ENCODE measurements around the gene RPS27. TPM values are rescaled to one million over a fixed set of nuclear protein-coding genes. Genes with fewer than 3 reads are reported as not detected.

RPS27 gene
- polyA plus RNA-seq, 1 donor from 2014 or later: 2,235 TPM

DNA sequence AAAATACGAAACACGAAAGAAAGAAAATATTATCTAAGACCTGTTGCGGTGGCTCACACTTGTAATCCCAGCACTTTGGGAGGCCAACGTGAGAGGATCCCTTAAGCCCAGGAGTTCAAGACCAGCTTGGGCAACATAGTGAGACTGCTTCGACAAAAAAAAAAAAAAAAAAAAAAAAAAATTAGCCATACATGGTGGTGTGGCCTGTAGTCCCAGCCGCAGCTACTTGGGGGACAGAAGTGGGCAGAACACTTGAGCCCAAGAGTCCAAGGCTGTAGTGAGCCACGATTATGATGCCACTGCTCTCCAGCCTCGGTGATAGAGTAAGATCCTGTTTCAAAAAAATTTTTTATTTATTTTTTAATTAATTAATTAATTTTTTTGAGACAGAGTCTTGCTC is 2.9 kb upstream of the RPS27 start:
- no peaks in the 10 kb centered on the region for H3F3A ChIP-seq (ENCODE audit: insufficient read depth, low read length, poor library complexity, severe bottlenecking)
- no peak overlapping the region for H3K4me2 ChIP-seq (ENCODE audit: low read length)
- no peaks in the 10 kb centered on the region for H3K27me3 ChIP-seq (ENCODE audit: insufficient read depth, low read depth, low read length)
- H4K20me1 ChIP-seq (ENCODE audit: insufficient read depth): no peaks in the 10 kb centered on the region
- no peak overlapping the region for H3K4me3 ChIP-seq (ENCODE audit: low read length)
- peaks cover 2% of the 10 kb centered on the region for H3K36me3 ChIP-seq (ENCODE audit: insufficient read depth, low read length)
- no peak overlapping the region for H2AFZ ChIP-seq (ENCODE audit: low read depth, low read length)
- no peaks in the 10 kb centered on the region for H3K9me2 ChIP-seq (ENCODE audit: insufficient read depth, low read length)
- no peaks in the 10 kb centered on the region for H3K9me3 ChIP-seq (ENCODE audit: low read length)
- no peak overlapping the region for H3K27ac ChIP-seq (ENCODE audit: low read length)
- H3K9ac ChIP-seq (ENCODE audit: low read length): no peak overlapping the region
- TF ChIP-seq RAD21 (conservative IDR thresholded peaks at IDR 0.05) (no peak), POLR2AphosphoS5 (IDR thresholded peaks at IDR 0.05) (no peak), REST (IDR thresholded peaks at IDR 0.05; ENCODE audit: borderline replicate concordance) (no peak)
- peaks cover 15% of the 10 kb centered on the region for H3K79me2 ChIP-seq (replicated peaks; ENCODE audit: insufficient read depth, low read length)

DNA sequence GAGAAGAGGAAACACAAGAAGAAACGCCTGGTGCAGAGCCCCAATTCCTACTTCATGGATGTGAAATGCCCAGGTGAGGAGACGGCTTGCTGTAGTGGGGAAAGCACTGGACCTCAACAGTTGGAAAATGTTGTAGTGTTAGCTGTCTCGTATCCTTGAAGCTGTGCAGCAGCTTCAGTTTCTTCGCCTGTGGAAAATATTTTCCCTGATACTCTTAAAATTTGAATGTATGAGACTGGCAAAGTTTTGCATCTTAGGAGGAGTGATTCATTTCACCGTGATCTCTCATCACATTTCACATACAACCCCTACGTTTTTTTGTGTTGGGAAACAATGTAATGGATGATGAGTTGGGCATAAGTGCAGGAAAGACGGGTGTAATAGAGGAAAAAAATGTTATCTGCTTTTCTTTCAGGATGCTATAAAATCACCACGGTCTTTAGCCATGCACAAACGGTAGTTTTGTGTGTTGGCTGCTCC is 629 bp downstream of the RPS27 start:
- Histone ChIP-seq H3K9me3 (ENCODE audit: low read length) (no peaks in the 10 kb centered on the region), H3K27ac (ENCODE audit: low read length) (peak overlapping the region; percentile 88)

More for the DNA sequence above, 629 bp downstream of the RPS27 start:
- Histone ChIP-seq H3K4me3 (ENCODE audit: low read length) (peak overlapping the region; percentile 71), H3F3A (ENCODE audit: insufficient read depth, low read length, poor library complexity, severe bottlenecking) (no peaks in the 10 kb centered on the region), H3K9ac (ENCODE audit: low read length) (peak overlapping the region; percentile 90), H3K36me3 (ENCODE audit: insufficient read depth, low read length) (peaks cover 8% of the 10 kb centered on the region), H2AFZ (ENCODE audit: low read depth, low read length) (peak overlapping the region; percentile 49), H3K27me3 (ENCODE audit: insufficient read depth, low read depth, low read length) (no peaks in the 10 kb centered on the region), H3K79me2 (replicated peaks; ENCODE audit: insufficient read depth, low read length) (peaks cover 15% of the 10 kb centered on the region), H4K20me1 (ENCODE audit: insufficient read depth) (no peaks in the 10 kb centered on the region), H3K9me2 (ENCODE audit: insufficient read depth, low read length) (no peaks in the 10 kb centered on the region), H3K4me2 (ENCODE audit: low read length) (peak overlapping the region; percentile 99)
- no peak for TF ChIP-seq REST (IDR thresholded peaks at IDR 0.05; ENCODE audit: borderline replicate concordance)
- no peak for TF ChIP-seq RAD21 (conservative IDR thresholded peaks at IDR 0.05)
- TF ChIP-seq, protein P1, sequence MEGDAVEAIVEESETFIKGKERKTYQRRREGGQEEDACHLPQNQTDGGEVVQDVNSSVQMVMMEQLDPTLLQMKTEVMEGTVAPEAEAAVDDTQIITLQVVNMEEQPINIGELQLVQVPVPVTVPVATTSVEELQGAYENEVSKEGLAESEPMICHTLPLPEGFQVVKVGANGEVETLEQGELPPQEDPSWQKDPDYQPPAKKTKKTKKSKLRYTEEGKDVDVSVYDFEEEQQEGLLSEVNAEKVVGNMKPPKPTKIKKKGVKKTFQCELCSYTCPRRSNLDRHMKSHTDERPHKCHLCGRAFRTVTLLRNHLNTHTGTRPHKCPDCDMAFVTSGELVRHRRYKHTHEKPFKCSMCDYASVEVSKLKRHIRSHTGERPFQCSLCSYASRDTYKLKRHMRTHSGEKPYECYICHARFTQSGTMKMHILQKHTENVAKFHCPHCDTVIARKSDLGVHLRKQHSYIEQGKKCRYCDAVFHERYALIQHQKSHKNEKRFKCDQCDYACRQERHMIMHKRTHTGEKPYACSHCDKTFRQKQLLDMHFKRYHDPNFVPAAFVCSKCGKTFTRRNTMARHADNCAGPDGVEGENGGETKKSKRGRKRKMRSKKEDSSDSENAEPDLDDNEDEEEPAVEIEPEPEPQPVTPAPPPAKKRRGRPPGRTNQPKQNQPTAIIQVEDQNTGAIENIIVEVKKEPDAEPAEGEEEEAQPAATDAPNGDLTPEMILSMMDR (IDR thresholded peaks at IDR 0.05; ENCODE audit: poor library complexity, severe bottlenecking): no peak
- TF ChIP-seq EP300 (conservative IDR thresholded peaks at IDR 0.05; ENCODE audit: poor library complexity, severe bottlenecking): no peak
- no peak for TF ChIP-seq MXI1 (conservative IDR thresholded peaks at IDR 0.05; ENCODE audit: poor library complexity, severe bottlenecking)
- TF ChIP-seq EZH2 (IDR thresholded peaks at IDR 0.05; ENCODE audit: borderline replicate concordance, insufficient read depth, low read length, poor library complexity, severe bottlenecking): no peak
- TF ChIP-seq TAF1 (IDR thresholded peaks at IDR 0.05; ENCODE audit: low read depth): no peak
- no peak for TF ChIP-seq SMC3 (conservative IDR thresholded peaks at IDR 0.05; ENCODE audit: poor library complexity)
- no peak for TF ChIP-seq POLR2AphosphoS5 (IDR thresholded peaks at IDR 0.05)

All from neural cell (in vitro differentiated cells).